ENCODE results near the gene ACO2.

- TF ChIP-seq CTCF (IDR thresholded peaks at IDR 0.05) (no peak), POLR2A (IDR thresholded peaks at IDR 0.05) (no peak)
Measured at GRCh38 chr22:41504816-41505215, 35.9 kb downstream of the ACO2 start.

Data from esophagus squamous epithelium (tissue), 4 donors.